H1 (cell line): ENCODE measurements around the gene RPS6KA2. TPM values are rescaled to one million over a fixed set of nuclear protein-coding genes. Genes with fewer than 3 reads are reported as not detected.

Experiments used
- CTCF ChIA-PET: fragments of 300-600 bp; sonication (Branson Sonifier 250); formaldehyde crosslinking; loops from one replicate; lab custom pipeline; 2021; ENCODE audit not compliant: partially characterized antibody; lab: Charles Lee
- POLR2A ChIA-PET: fragments of 300-600 bp; sonication (Branson Sonifier 250); formaldehyde crosslinking; loops from one replicate; lab custom pipeline; 2021; ENCODE audit warnings: inconsistent platforms; ENCODE audit not compliant: partially characterized antibody; lab: Charles Lee
- DNase-seq, 2 experiments: peaks; one replicate each; pipeline versions ENCODE4 v3.0.0 to v3.0.0-alpha.2; 2010 to 2022; ENCODE audit warnings: low spot score in 2 of 2, low read depth in 1 of 2, mixed read lengths in 1 of 2
- FAIRE-seq: peaks from 2 replicates; lab custom pipeline; 2011; peaks lifted over from hg19 to GRCh38; lab: Jason Lieb, UNC
- H2AFZ ChIP-seq: 2 replicates; pipeline ENCODE4 v1.8.1; 2012; ENCODE audit warnings: low read length, inconsistent platforms
- H2AK5ac ChIP-seq: 2 replicates; pipeline ENCODE4 v1.6.1; 2013; ENCODE audit warnings: low read depth, low read length
- H2BK120ac ChIP-seq: replicated peaks from 2 replicates; pipeline ENCODE3; 2013; ENCODE audit warnings: low read depth, low read length, inconsistent platforms
- H2BK12ac ChIP-seq: 2 replicates; pipeline ENCODE4 v1.6.1; 2013; ENCODE audit warnings: low read depth, low read length
- H2BK15ac ChIP-seq: 2 replicates; pipeline ENCODE4 v1.6.1; 2013; ENCODE audit warnings: low read length
- H2BK20ac ChIP-seq: 2 replicates; pipeline ENCODE4 v1.6.1; 2013; ENCODE audit warnings: low read length
- H2BK5ac ChIP-seq: 2 replicates; pipeline ENCODE4 v1.6.1; 2013; ENCODE audit warnings: low read depth, low read length
- H3K14ac ChIP-seq: 2 replicates; pipeline ENCODE4 v1.6.1; 2013; ENCODE audit warnings: inconsistent platforms; ENCODE audit not compliant: insufficient read length
- H3K18ac ChIP-seq: 2 replicates; pipeline ENCODE4 v1.6.1; 2013; ENCODE audit warnings: low read length; ENCODE audit errors: extremely low read depth
- H3K23ac ChIP-seq: 2 replicates; pipeline ENCODE4 v1.6.1; 2013; ENCODE audit warnings: inconsistent platforms; ENCODE audit not compliant: insufficient read length
- H3K23me2 ChIP-seq: 2 replicates; pipeline ENCODE4 v1.6.1; 2013; ENCODE audit warnings: low read depth, low read length
- H3K27ac ChIP-seq: 2 replicates; pipeline ENCODE4 v1.6.1; 2011; ENCODE audit warnings: low read depth, low read length, inconsistent platforms
- H3K27me3 ChIP-seq, 4 experiments: replicated peaks in 1 of 4; 1 replicate in 1 of 4; 2 replicates in 3 of 4; pipeline versions ENCODE4 v1.6.1 to v1.8.1; 2011 to 2013; ENCODE audit warnings: low read length in 3 of 4, mild to moderate bottlenecking in 3 of 4, inconsistent platforms in 2 of 4, mixed read lengths in 2 of 4, moderate library complexity in 1 of 4; ENCODE audit not compliant: control insufficient read depth in 3 of 4, insufficient read depth in 3 of 4; ENCODE audit errors: extremely low read depth in 1 of 4
- H3K36me3 ChIP-seq, 4 experiments: 2 replicates each; pipeline versions ENCODE4 v1.6.1 to v1.8.1; 2011 to 2013; ENCODE audit warnings: mild to moderate bottlenecking in 4 of 4, low read length in 3 of 4, moderate library complexity in 2 of 4, control low read depth in 1 of 4, inconsistent platforms in 1 of 4; ENCODE audit not compliant: insufficient read depth in 4 of 4, control insufficient read depth in 2 of 4
- H3K4ac ChIP-seq: replicated peaks from 2 replicates; pipeline ENCODE3; 2013; ENCODE audit warnings: low read length, low read depth, mixed read lengths, inconsistent platforms; ENCODE audit not compliant: insufficient read length
- H3K4me1 ChIP-seq, 4 experiments: replicated peaks in 1 of 4; 1 replicate in 1 of 4; 2 replicates in 3 of 4; pipeline versions ENCODE4 v1.6.1 to v1.8.1; 2011 to 2013; ENCODE audit warnings: low read length in 3 of 4, inconsistent platforms in 2 of 4, mixed read lengths in 1 of 4; ENCODE audit not compliant: insufficient read depth in 4 of 4, control insufficient read depth in 3 of 4
- H3K4me2 ChIP-seq, 2 experiments: 2 replicates each; pipeline versions ENCODE4 v1.6.1 to v1.8.1; 2011 to 2013; ENCODE audit warnings: low read depth in 2 of 2, low read length in 2 of 2, control low read depth in 1 of 2, inconsistent platforms in 1 of 2, mild to moderate bottlenecking in 1 of 2; ENCODE audit not compliant: insufficient read depth in 1 of 2
- H3K4me3 ChIP-seq, 4 experiments: fragments of 200-600, 300-600 bp in 1 of 4; sonication (generic), shearing (Covaris generic), sonication (Bioruptor Twin) in 1 of 4; 2 replicates each; pipeline versions ENCODE4 v1.5.1 to v1.8.1; 2011 to 2016; ENCODE audit warnings: low read length in 4 of 4, low read depth in 3 of 4, control low read depth in 2 of 4, inconsistent platforms in 2 of 4, mild to moderate bottlenecking in 2 of 4, mixed read lengths in 1 of 4, moderate library complexity in 1 of 4; ENCODE audit not compliant: insufficient read depth in 2 of 4; ENCODE audit errors: extremely low read depth in 1 of 4
- H3K56ac ChIP-seq: replicated peaks from 2 replicates; pipeline ENCODE3; 2013; ENCODE audit warnings: low read depth, mild to moderate bottlenecking, mixed read lengths, low read length, inconsistent platforms; ENCODE audit not compliant: insufficient read length
- H3K79me1 ChIP-seq: 2 replicates; pipeline ENCODE4 v1.6.1; 2013; ENCODE audit warnings: low read depth, low read length, control low read depth
- H3K79me2 ChIP-seq, 2 experiments: 2 replicates each; pipeline versions ENCODE4 v1.6.1 to v1.8.1; 2012 to 2013; ENCODE audit warnings: low read length in 2 of 2, mild to moderate bottlenecking in 2 of 2, inconsistent platforms in 1 of 2; ENCODE audit not compliant: insufficient read depth in 2 of 2, control insufficient read depth in 1 of 2
- H3K9ac ChIP-seq, 4 experiments: replicated peaks in 1 of 4; 1 replicate in 1 of 4; 2 replicates in 3 of 4; pipeline versions ENCODE4 v1.6.1 to v1.8.1; 2011 to 2013; ENCODE audit warnings: low read depth in 3 of 4, low read length in 3 of 4, control low read depth in 2 of 4, mild to moderate bottlenecking in 2 of 4, moderate library complexity in 2 of 4, inconsistent platforms in 1 of 4; ENCODE audit errors: extremely low read depth in 1 of 4
- H3K9me3 ChIP-seq, 2 experiments: 2 replicates each; pipeline versions ENCODE4 v1.6.1 to v1.8.1; 2012 to 2013; ENCODE audit warnings: mild to moderate bottlenecking in 2 of 2, moderate library complexity in 2 of 2, control low read depth in 1 of 2, inconsistent platforms in 1 of 2, low read depth in 1 of 2, low read length in 1 of 2, mixed read lengths in 1 of 2; ENCODE audit not compliant: insufficient read depth in 2 of 2
- H4K20me1 ChIP-seq, 2 experiments: replicated peaks in 1 of 2; 2 replicates each; pipeline versions ENCODE3 to v1.8.1; 2011 to 2013; ENCODE audit warnings: inconsistent platforms in 2 of 2, low read length in 2 of 2, mild to moderate bottlenecking in 1 of 2; ENCODE audit not compliant: insufficient read depth in 2 of 2, control insufficient read depth in 1 of 2
- H4K5ac ChIP-seq: 2 replicates; pipeline ENCODE4 v1.6.1; 2013; ENCODE audit warnings: low read length, low read depth, mixed read lengths, inconsistent platforms; ENCODE audit not compliant: insufficient read length
- H4K8ac ChIP-seq: 2 replicates; pipeline ENCODE4 v1.8.0; 2013; ENCODE audit warnings: mild to moderate bottlenecking, moderate library complexity, low read length, inconsistent platforms; ENCODE audit not compliant: insufficient read depth; ENCODE audit errors: extremely low read depth
- H4K91ac ChIP-seq: replicated peaks from 2 replicates; pipeline ENCODE3; 2013; ENCODE audit warnings: low read length, mixed read lengths, inconsistent platforms; ENCODE audit not compliant: insufficient read length
- ATF3 ChIP-seq: IDR thresholded peaks from 2 replicates; pipeline ENCODE4 v1.6.1; 2011; ENCODE audit warnings: low read depth, mild to moderate bottlenecking, low read length; ENCODE audit not compliant: insufficient read depth
- BRCA1 ChIP-seq: IDR thresholded peaks from 2 replicates; pipeline ENCODE4 v1.6.1; 2012; ENCODE audit warnings: low read depth, low read length, improper control_type of control experiment
- CBX5 ChIP-seq: fragments of 300-800, 300-1000 bp; sonication (generic); IDR thresholded peaks from 2 replicates; pipeline ENCODE4 v1.7.1; 2016; ENCODE audit warnings: antibody characterized with exemption, low read length, low read depth
- KDM1A ChIP-seq: fragments of 200-600, 300-600 bp; sonication (generic); IDR thresholded peaks from 2 replicates; pipeline ENCODE4 v1.7.1; 2016; ENCODE audit warnings: mild to moderate bottlenecking, low read length, borderline replicate concordance
- POU5F1 ChIP-seq: IDR thresholded peaks from 2 replicates; pipeline ENCODE4 v1.6.1; 2011; ENCODE audit warnings: low read depth, mild to moderate bottlenecking, low read length, moderate library complexity
- RBBP5 ChIP-seq: IDR thresholded peaks from 2 replicates; pipeline ENCODE4 v1.7.1; 2012; ENCODE audit warnings: low read depth, mild to moderate bottlenecking, inconsistent platforms, low read length, moderate library complexity, borderline replicate concordance
- SRF ChIP-seq: IDR thresholded peaks from 2 replicates; pipeline ENCODE4 v1.6.1; 2011; ENCODE audit warnings: mild to moderate bottlenecking, low read depth, low read length, moderate library complexity
- SUZ12 ChIP-seq: fragments of 200-600 bp; sonication (generic); IDR thresholded peaks from 2 replicates; pipeline ENCODE4 v1.6.1; 2012; ENCODE audit warnings: mild to moderate bottlenecking, inconsistent platforms, low read length, moderate library complexity, mixed read lengths
- TAF1 ChIP-seq: IDR thresholded peaks from 2 replicates; pipeline ENCODE4 v1.6.1; 2011; ENCODE audit warnings: mild to moderate bottlenecking, low read depth, low read length
- YY1 ChIP-seq: IDR thresholded peaks from 2 replicates; pipeline ENCODE4 v1.6.1; 2011; ENCODE audit warnings: low read depth, mild to moderate bottlenecking, low read length
- WGBS, 2 experiments: shearing (Covaris generic) in 1 of 2; methylation state at CpG; one replicate each; pipeline versions ENCODE4 v1.1.6 to v1.1.7; 2013 to 2015; ENCODE audit warnings: low lambda C conversion rate in 2 of 2, mixed read lengths in 2 of 2, inconsistent platforms in 1 of 2, low coverage in 1 of 2, missing lambda C conversion rate in 1 of 2; ENCODE audit not compliant: insufficient replicate concordance in 2 of 2, insufficient coverage in 1 of 2, insufficient read length in 1 of 2; ENCODE audit errors: extremely low coverage in 1 of 2, missing lambda C conversion rate in 1 of 2; 5-methylcytosine and 5-hydroxymethylcytosine counted together
- polyA plus RNA-seq, 7 experiments: library from polyadenylated mRNA; depleted of rRNA in 3 of 7; stranded (reverse) in 5 of 7; unstranded in 2 of 7; fragments of >200 nt in 5 of 7; fragments of 200-250 nt in 2 of 7; gene quantifications; 1 replicate in 5 of 7; 2 replicates in 1 of 7; 4 replicates in 1 of 7; pipeline versions ENCODE4 v1.2.1 to v1.2.3, GENCODE V29; 2011 to 2013; ENCODE audit warnings: missing spikeins in 2 of 7, mixed read lengths in 2 of 7
- total RNA-seq: library from RNA; stranded (reverse); fragmentation: NEBNext Ultra II Directional; extraction: Animal tissue kit (Norgen Biotek cat#: 25700); gene quantifications from 2 replicates; pipeline ENCODE4 v1.2.1, GENCODE V29; 2021

RPS6KA2 gene
- total and polyA plus RNA-seq, 2 of the 8 experiments (the other 6 are each of a cell fraction or from before 2014, with no cell fraction given): 8.8 to 25.7 TPM

GRCh38 chr6:166538297-166539010 is 88.6 kb downstream of the RPS6KA2 start:
- H3K56ac ChIP-seq: no peak overlapping the region
- H3K23me2 ChIP-seq: no peaks in the 10 kb centered on the region
- POLR2A ChIA-PET: no interaction called here
- no peak overlapping the region for H4K8ac ChIP-seq
- CTCF ChIA-PET: no interaction called here
- TF ChIP-seq CBX5 (no peak), POU5F1 (no peak), KDM1A (no peak), RBBP5 (no peak), BRCA1 (no peak), YY1 (no peak), TAF1 (no peak), ATF3 (no peak), SRF (no peak), SUZ12 (no peak)
- H3K79me1 ChIP-seq: peaks cover 3% of the 10 kb centered on the region
- no peak overlapping the region for H4K91ac ChIP-seq
- H4K20me1 ChIP-seq: peaks cover 0 to 2% of the 10 kb centered on the region in 2 experiments
- H2AFZ ChIP-seq: no peak overlapping the region
- no peaks in the 10 kb centered on the region; a peak in 1 of 4 replicates for H3K79me2 ChIP-seq
- H3K23ac ChIP-seq: no peak overlapping the region
- H2BK5ac ChIP-seq: no peak overlapping the region
- no peaks in the 10 kb centered on the region for H3K9me3 ChIP-seq
- H3K14ac ChIP-seq: no peak overlapping the region
- FAIRE-seq (no peak), DNase-seq (no peak)
- H3K4me3 ChIP-seq: no peak overlapping the region
- no peak overlapping the region for H2AK5ac ChIP-seq
- H3K4ac ChIP-seq: no peak overlapping the region
- no peak overlapping the region for H2BK20ac ChIP-seq
- H3K4me1 ChIP-seq: peaks cover 7 to 13% (median 9%) of the 10 kb centered on the region in 4 experiments; a peak in 5 of 7 replicates
- H2BK12ac ChIP-seq: no peak overlapping the region
- no peaks in the 10 kb centered on the region for H3K27me3 ChIP-seq
- no peak overlapping the region for H2BK120ac ChIP-seq
- peaks cover 0 to 6% (median 0%) of the 10 kb centered on the region in 4 experiments; a peak in 3 of 8 replicates for H3K36me3 ChIP-seq
- H3K4me2 ChIP-seq: no peak overlapping the region
- WGBS, 2 experiments: 86% methylated on average over 17 of the region's 17 CpGs; no CpG with 5 or more reads in 1 of the 2 experiments
- no peak overlapping the region for H3K27ac ChIP-seq
- no peak overlapping the region for H3K18ac ChIP-seq
- no peak overlapping the region for H3K9ac ChIP-seq
- H2BK15ac ChIP-seq: no peak overlapping the region
- no peak overlapping the region for H4K5ac ChIP-seq
